Trophoblast cell (in vitro differentiated cells and primary cell): ENCODE results near the gene ASCL4.

Experiments
- DNase-seq, 2 donors: peaks; one replicate each; pipeline ENCODE4 v3.0.0-alpha.2; 2016
- H2AFZ ChIP-seq: 2 replicates; pipeline ENCODE4 v1.6.1; 2013; ENCODE audit warnings: low read length, moderate library complexity, mild to moderate bottlenecking; ENCODE audit not compliant: insufficient read depth, poor library complexity
- H2AK5ac ChIP-seq: 2 replicates; pipeline ENCODE4 v1.6.1; 2013; ENCODE audit warnings: mild to moderate bottlenecking, low read length
- H2BK120ac ChIP-seq: 2 replicates; pipeline ENCODE4 v1.6.1; 2013; ENCODE audit warnings: low read length, mild to moderate bottlenecking, moderate library complexity; ENCODE audit not compliant: insufficient read depth, poor library complexity
- H2BK12ac ChIP-seq: 2 replicates; pipeline ENCODE4 v1.6.1; 2013; ENCODE audit warnings: mild to moderate bottlenecking, low read length, moderate library complexity
- H2BK5ac ChIP-seq: 2 replicates; pipeline ENCODE4 v1.6.1; 2013; ENCODE audit warnings: low read length, low read depth, moderate library complexity, mild to moderate bottlenecking; ENCODE audit not compliant: poor library complexity
- H3K14ac ChIP-seq: 2 replicates; pipeline ENCODE4 v1.6.1; 2013; ENCODE audit warnings: mild to moderate bottlenecking, low read length
- H3K18ac ChIP-seq: 2 replicates; pipeline ENCODE4 v1.6.1; 2013; ENCODE audit warnings: mild to moderate bottlenecking, low read length
- H3K23ac ChIP-seq: 2 replicates; pipeline ENCODE4 v1.6.1; 2013; ENCODE audit warnings: low read length
- H3K27ac ChIP-seq: 2 replicates; pipeline ENCODE4 v1.5.1; 2013; ENCODE audit warnings: low read depth, mild to moderate bottlenecking, inconsistent platforms, low read length, moderate library complexity
- H3K27me3 ChIP-seq: 2 replicates; pipeline ENCODE4 v1.6.1; 2013; ENCODE audit warnings: inconsistent platforms, mild to moderate bottlenecking, low read length, moderate library complexity; ENCODE audit not compliant: insufficient read depth
- H3K36me3 ChIP-seq, 2 experiments: 1 replicate in 1 of 2; 2 replicates in 1 of 2; pipeline ENCODE4 v1.6.1; 2013; ENCODE audit warnings: low read length in 2 of 2, mild to moderate bottlenecking in 2 of 2, moderate library complexity in 1 of 2; ENCODE audit not compliant: insufficient read depth in 2 of 2, control insufficient read depth in 1 of 2
- H3K4ac ChIP-seq: 2 replicates; pipeline ENCODE4 v1.6.1; 2013; ENCODE audit warnings: low read depth, mild to moderate bottlenecking, low read length, moderate library complexity
- H3K4me1 ChIP-seq, 2 experiments: 1 replicate in 1 of 2; 2 replicates in 1 of 2; pipeline ENCODE4 v1.6.1; 2013; ENCODE audit warnings: low read length in 2 of 2, mild to moderate bottlenecking in 2 of 2, moderate library complexity in 1 of 2; ENCODE audit not compliant: insufficient read depth in 2 of 2, control insufficient read depth in 1 of 2
- H3K4me2 ChIP-seq: 2 replicates; pipeline ENCODE4 v1.6.1; 2013; ENCODE audit warnings: inconsistent platforms, mild to moderate bottlenecking, low read length, moderate library complexity
- H3K4me3 ChIP-seq: 2 replicates; pipeline ENCODE4 v1.5.1; 2013; ENCODE audit warnings: mild to moderate bottlenecking, low read depth, low read length, inconsistent platforms
- H3K79me1 ChIP-seq: one replicate; pipeline ENCODE4 v1.6.1; 2013; ENCODE audit warnings: low read length
- H3K79me2 ChIP-seq: 2 replicates; pipeline ENCODE4 v1.6.1; 2013; ENCODE audit warnings: low read length, mild to moderate bottlenecking; ENCODE audit not compliant: control insufficient read depth, insufficient read depth, poor library complexity
- H3K9ac ChIP-seq: 2 replicates; pipeline ENCODE4 v1.6.1; 2013; ENCODE audit warnings: mild to moderate bottlenecking, low read length
- H3K9me3 ChIP-seq: 2 replicates; pipeline ENCODE4 v1.6.1; 2013; ENCODE audit warnings: low read depth, mild to moderate bottlenecking, control low read depth, inconsistent platforms, low read length; ENCODE audit not compliant: insufficient read depth
- H4K12ac ChIP-seq: 2 replicates; pipeline ENCODE4 v1.6.1; 2013; ENCODE audit warnings: low read depth, mild to moderate bottlenecking, low read length, moderate library complexity
- H4K8ac ChIP-seq: 2 replicates; pipeline ENCODE4 v1.6.1; 2013; ENCODE audit warnings: low read depth, mild to moderate bottlenecking, low read length, moderate library complexity
- H4K91ac ChIP-seq: one replicate; pipeline ENCODE4 v1.6.1; 2013; ENCODE audit warnings: low read depth, mild to moderate bottlenecking, low read length, moderate library complexity
- WGBS: extraction: QIAGEN DNeasy Blood & Tissue Kit; methylation state at CpG from one replicate; pipeline ENCODE4 v1.1.7; 2013; ENCODE audit warnings: missing lambda C conversion rate; ENCODE audit not compliant: insufficient read length, insufficient coverage; ENCODE audit errors: extremely low coverage; 5-methylcytosine and 5-hydroxymethylcytosine counted together

ASCL4 gene

GRCh38 chr12:107803092-107803491 lies 28.6 kb downstream of the ASCL4 start:
- Histone ChIP-seq H3K27ac (no peak overlapping the region), H3K14ac (no peak overlapping the region), H3K4me3 (no peak overlapping the region), H3K9me3 (no peaks in the 10 kb centered on the region), H3K9ac (no peak overlapping the region), H2AK5ac (no peak overlapping the region), H2BK120ac (no peak overlapping the region), H2AFZ (no peak overlapping the region), H4K91ac (no peak overlapping the region), H3K23ac (no peak overlapping the region), H3K4me1 (no peaks in the 10 kb centered on the region), H2BK5ac (no peak overlapping the region), H3K36me3 (no peaks in the 10 kb centered on the region), H3K4me2 (no peak overlapping the region), H3K18ac (no peak overlapping the region), H3K27me3 (no peaks in the 10 kb centered on the region), H2BK12ac (no peak overlapping the region), H3K79me1 (no peaks in the 10 kb centered on the region), H4K8ac (no peak overlapping the region), H4K12ac (no peak overlapping the region), H3K79me2 (no peaks in the 10 kb centered on the region), H3K4ac (no peak overlapping the region)
- DNase-seq, result no peak
- WGBS, result no CpG with 5 or more reads among the region's 3 CpGs

- no peak overlapping the region for H2AFZ ChIP-seq
- no peak overlapping the region for H4K12ac ChIP-seq
- H3K79me1 ChIP-seq, result no peaks in the 10 kb centered on the region
- no peak overlapping the region for H2AK5ac ChIP-seq
- H3K14ac ChIP-seq, result no peak overlapping the region
- H3K27ac ChIP-seq, result no peak overlapping the region
- H4K91ac ChIP-seq, result no peak overlapping the region
- H3K9ac ChIP-seq, result no peak overlapping the region
- no peak overlapping the region for H3K4me3 ChIP-seq
- no CpG with 5 or more reads among the region's 22 CpGs for WGBS
- H3K4me2 ChIP-seq, result no peak overlapping the region
- no peak overlapping the region for H4K8ac ChIP-seq
- H3K79me2 ChIP-seq, result no peaks in the 10 kb centered on the region
- DNase-seq, result no peak
- H2BK120ac ChIP-seq, result no peak overlapping the region
- H3K23ac ChIP-seq, result no peak overlapping the region
- H3K9me3 ChIP-seq, result no peaks in the 10 kb centered on the region
- no peaks in the 10 kb centered on the region for H3K36me3 ChIP-seq
- H3K18ac ChIP-seq, result no peak overlapping the region
- H3K4ac ChIP-seq, result no peak overlapping the region
- H3K4me1 ChIP-seq, result no peaks in the 10 kb centered on the region
- H2BK5ac ChIP-seq, result no peak overlapping the region
- no peak overlapping the region for H2BK12ac ChIP-seq
- H3K27me3 ChIP-seq, result no peaks in the 10 kb centered on the region
These were observed 31.1 kb downstream of the ASCL4 start for GRCh38 chr12:107805488-107806180.

- H3K79me1 ChIP-seq, result no peaks in the 10 kb centered on the region
- H2BK120ac ChIP-seq, result no peak overlapping the region
- H3K14ac ChIP-seq, result no peak overlapping the region
- H3K23ac ChIP-seq, result no peak overlapping the region
- H3K4ac ChIP-seq, result no peak overlapping the region
- H3K27ac ChIP-seq, result no peak overlapping the region
- no peaks in the 10 kb centered on the region for H3K27me3 ChIP-seq
- no peak overlapping the region for H3K4me2 ChIP-seq
- H3K9ac ChIP-seq, result no peak overlapping the region
- no peaks in the 10 kb centered on the region for H3K9me3 ChIP-seq
- H3K79me2 ChIP-seq, result no peaks in the 10 kb centered on the region
- no peak overlapping the region for H4K91ac ChIP-seq
- DNase-seq, result no peak
- no peak overlapping the region for H2BK12ac ChIP-seq
- no peak overlapping the region for H4K12ac ChIP-seq
- no peaks in the 10 kb centered on the region for H3K36me3 ChIP-seq
- no peak overlapping the region for H3K4me3 ChIP-seq
- H2AFZ ChIP-seq, result no peak overlapping the region
- no peak overlapping the region for H4K8ac ChIP-seq
- H3K4me1 ChIP-seq, result no peaks in the 10 kb centered on the region
- no CpG with 5 or more reads among the region's 3 CpGs for WGBS
- H2AK5ac ChIP-seq, result no peak overlapping the region
- H3K18ac ChIP-seq, result no peak overlapping the region
- no peak overlapping the region for H2BK5ac ChIP-seq
These were observed 33.1 kb downstream of the ASCL4 start for GRCh38 chr12:107807471-107808150.

GRCh38 chr12:107817250-107817649 lies 42.7 kb downstream of the ASCL4 start:
- Histone ChIP-seq H3K27ac (no peak overlapping the region), H3K18ac (no peak overlapping the region), H4K12ac (no peak overlapping the region), H2BK12ac (no peak overlapping the region), H3K79me2 (no peaks in the 10 kb centered on the region), H3K36me3 (no peaks in the 10 kb centered on the region), H3K4me1 (no peaks in the 10 kb centered on the region), H4K91ac (no peak overlapping the region), H3K4me2 (no peak overlapping the region), H2AK5ac (no peak overlapping the region), H3K23ac (no peak overlapping the region), H3K9ac (peak overlapping the region; percentile 43), H3K9me3 (peaks cover 25% of the 10 kb centered on the region), H3K14ac (no peak overlapping the region), H3K4ac (no peak overlapping the region), H3K4me3 (no peak overlapping the region), H2BK120ac (no peak overlapping the region), H3K79me1 (no peaks in the 10 kb centered on the region), H2BK5ac (no peak overlapping the region), H4K8ac (no peak overlapping the region), H3K27me3 (peaks cover 2% of the 10 kb centered on the region), H2AFZ (no peak overlapping the region)
- no CpG with 5 or more reads among the region's 1 CpG for WGBS
- no peak for DNase-seq
